Skeletal muscle tissue (tissue), 4 donors: ENCODE data around the gene POLK. TPM values are rescaled to one million over a fixed set of nuclear protein-coding genes. Genes with fewer than 3 reads are reported as not detected.
"Not testable (repeated sequence)": the region's sequence is repeated elsewhere in the genome, so short reads cannot be mapped to it uniquely, and the experiment has no call there.

Source experiments
- H3K27ac ChIP-seq: one replicate; pipeline ENCODE4 v1.7.0; 2013; ENCODE audit warnings: mild to moderate bottlenecking, low read depth, low read length, inconsistent platforms
- H3K27me3 ChIP-seq, 3 donors: one replicate each; pipeline ENCODE4 v1.7.0; 2013; ENCODE audit warnings: low read length in 3 of 3; ENCODE audit not compliant: control insufficient read depth in 3 of 3, insufficient read depth in 3 of 3
- H3K36me3 ChIP-seq, 3 donors: one replicate each; pipeline ENCODE4 v1.7.0; 2013; ENCODE audit warnings: low read length in 3 of 3; ENCODE audit not compliant: control insufficient read depth in 3 of 3, insufficient read depth in 3 of 3
- H3K4me1 ChIP-seq, 3 donors: one replicate each; pipeline ENCODE4 v1.7.0; 2013; ENCODE audit warnings: low read length in 3 of 3, mild to moderate bottlenecking in 3 of 3; ENCODE audit not compliant: control insufficient read depth in 3 of 3, insufficient read depth in 3 of 3
- H3K4me3 ChIP-seq, 3 donors: one replicate each; pipeline ENCODE4 v1.7.0; 2013; ENCODE audit warnings: low read length in 3 of 3
- H3K9ac ChIP-seq, 3 donors: one replicate each; pipeline ENCODE4 v1.7.0; 2013; ENCODE audit warnings: low read length in 3 of 3, mild to moderate bottlenecking in 3 of 3, moderate library complexity in 2 of 3, low read depth in 1 of 3
- H3K9me3 ChIP-seq, 3 donors: one replicate each; pipeline ENCODE4 v1.7.0; 2013; ENCODE audit warnings: low read length in 3 of 3; ENCODE audit not compliant: control insufficient read depth in 3 of 3
- total RNA-seq: library from RNA; depleted of rRNA; stranded (reverse); fragments of >200 nt; gene quantifications from one replicate; pipeline ENCODE4 v1.2.3, GENCODE V29; 2014
- donor health status: Osteomylitis.

Gene POLK
- total RNA-seq, 1 donor from 2014 or later = 20.4 TPM

GRCh38 chr5:75522025-75522424 lies 10.3 kb downstream of the POLK start:
- Histone ChIP-seq H3K4me1 (peaks cover 0 to 2% (median 0%) of the 10 kb centered on the region in 3 donors), H3K9me3 (no peaks in the 10 kb centered on the region), H3K36me3 (peaks cover 0 to 4% (median 0%) of the 10 kb centered on the region in 3 donors)

GRCh38 chr5:75522542-75522941 lies 10.9 kb downstream of the POLK start:
- H3K9me3 ChIP-seq = no peaks in the 10 kb centered on the region
- no peak overlapping the region for H3K9ac ChIP-seq
- H3K36me3 ChIP-seq = peaks cover 0 to 4% (median 0%) of the 10 kb centered on the region in 3 donors
- H3K27ac ChIP-seq = no peak overlapping the region
- no peaks in the 10 kb centered on the region for H3K27me3 ChIP-seq
- peaks cover 0 to 2% (median 0%) of the 10 kb centered on the region in 3 donors for H3K4me1 ChIP-seq
- H3K4me3 ChIP-seq = no peak overlapping the region

More at GRCh38 chr5:75522025-75522424, 10.3 kb downstream of the POLK start:
- Histone ChIP-seq H3K27me3 (no peaks in the 10 kb centered on the region), H3K4me3 (no peak overlapping the region), H3K9ac (no peak overlapping the region), H3K27ac (no peak overlapping the region)

GRCh38 chr5:75523275-75523674 lies 11.6 kb downstream of the POLK start:
- H3K36me3 ChIP-seq = peaks cover 0 to 4% (median 0%) of the 10 kb centered on the region in 3 donors

GRCh38 chr5:75524071-75524470 lies 12.4 kb downstream of the POLK start:
- H3K4me1 ChIP-seq = peaks cover 0 to 2% (median 0%) of the 10 kb centered on the region in 3 donors
- H3K4me3 ChIP-seq = no peak overlapping the region
- H3K27ac ChIP-seq = no peak overlapping the region
- no peaks in the 10 kb centered on the region for H3K27me3 ChIP-seq
- no peaks in the 10 kb centered on the region for H3K9me3 ChIP-seq
- no peak overlapping the region for H3K9ac ChIP-seq
- H3K36me3 ChIP-seq = peaks cover 0 to 4% (median 0%) of the 10 kb centered on the region in 3 donors

More at GRCh38 chr5:75523275-75523674, 11.6 kb downstream of the POLK start:
- Histone ChIP-seq H3K9ac (no peak overlapping the region), H3K27ac (no peak overlapping the region), H3K27me3 (no peaks in the 10 kb centered on the region), H3K4me1 (peaks cover 0 to 2% (median 0%) of the 10 kb centered on the region in 3 donors), H3K4me3 (no peak overlapping the region), H3K9me3 (no peaks in the 10 kb centered on the region)

GRCh38 chr5:75524591-75524990 lies 12.9 kb downstream of the POLK start:
- Histone ChIP-seq H3K4me1 (peaks cover 0 to 2% (median 0%) of the 10 kb centered on the region in 3 donors), H3K27me3 (no peaks in the 10 kb centered on the region), H3K9ac (no peak overlapping the region), H3K36me3 (peaks cover 0 to 4% (median 0%) of the 10 kb centered on the region in 3 donors), H3K9me3 (no peaks in the 10 kb centered on the region), H3K27ac (no peak overlapping the region), H3K4me3 (no peak overlapping the region)

- H3K9ac ChIP-seq = no peak overlapping the region
- peaks cover 0 to 3% (median 0%) of the 10 kb centered on the region in 3 donors for H3K36me3 ChIP-seq
- no peak overlapping the region for H3K27ac ChIP-seq
These were observed 13.7 kb downstream of the POLK start for GRCh38 chr5:75525344-75525743.

GRCh38 chr5:75526070-75526469 lies 14.4 kb downstream of the POLK start:
- H3K36me3 ChIP-seq = no peaks in the 10 kb centered on the region
- H3K9ac ChIP-seq = no peak overlapping the region
- H3K4me3 ChIP-seq = no peak overlapping the region
- H3K9me3 ChIP-seq = no peaks in the 10 kb centered on the region
- H3K27ac ChIP-seq = no peak overlapping the region
- H3K27me3 ChIP-seq = no peaks in the 10 kb centered on the region
- H3K4me1 ChIP-seq = peaks cover 0 to 2% (median 0%) of the 10 kb centered on the region in 3 donors

More at GRCh38 chr5:75525344-75525743, 13.7 kb downstream of the POLK start:
- Histone ChIP-seq H3K4me3 (no peak overlapping the region), H3K9me3 (no peaks in the 10 kb centered on the region), H3K4me1 (peaks cover 0 to 2% (median 0%) of the 10 kb centered on the region in 3 donors), H3K27me3 (no peaks in the 10 kb centered on the region)

- Histone ChIP-seq H3K9ac (no peak overlapping the region), H3K36me3 (no peaks in the 10 kb centered on the region), H3K27me3 (no peaks in the 10 kb centered on the region), H3K9me3 (peaks cover 0 to 2% (median 0%) of the 10 kb centered on the region in 3 donors), H3K4me3 (no peak overlapping the region), H3K4me1 (peaks cover 0 to 2% (median 0%) of the 10 kb centered on the region in 3 donors), H3K27ac (no peak overlapping the region)
These were observed 17.5 kb downstream of the POLK start for GRCh38 chr5:75529185-75529584.

GRCh38 chr5:75532190-75532589 lies 20.5 kb downstream of the POLK start:
- Histone ChIP-seq H3K36me3 (peaks cover 0 to 5% (median 0%) of the 10 kb centered on the region in 3 donors), H3K27me3 (no peaks in the 10 kb centered on the region), H3K4me1 (peaks cover 3 to 10% (median 7%) of the 10 kb centered on the region in 3 donors), H3K4me3 (no peak overlapping the region), H3K27ac (no peak overlapping the region), H3K9me3 (peaks cover 0 to 2% (median 0%) of the 10 kb centered on the region in 3 donors), H3K9ac (no peak overlapping the region)

- not testable (repeated sequence) for H3K4me3 ChIP-seq, H3K27me3 ChIP-seq, H3K36me3 ChIP-seq, H3K9ac ChIP-seq, H3K9me3 ChIP-seq, H3K27ac ChIP-seq
- peaks cover 3 to 10% (median 7%) of the 10 kb centered on the region in 3 donors for H3K4me1 ChIP-seq
These were observed 22.0 kb downstream of the POLK start for GRCh38 chr5:75533716-75534115.
